Fibroblast of skin of right biceps (primary cell): ENCODE data around the gene CDIPT.
"Not testable (repeated sequence)": the region's sequence is repeated elsewhere in the genome, so short reads cannot be mapped to it uniquely, and the experiment has no call there.

Source experiments
- DNase-seq: peaks from one replicate; pipeline ENCODE4 v3.0.0-alpha.2; 2013

Gene CDIPT

GRCh38 chr16:29857133-29857760 is 5.8 kb downstream of the CDIPT start:
- peak; percentile 28 for DNase-seq

DNA sequence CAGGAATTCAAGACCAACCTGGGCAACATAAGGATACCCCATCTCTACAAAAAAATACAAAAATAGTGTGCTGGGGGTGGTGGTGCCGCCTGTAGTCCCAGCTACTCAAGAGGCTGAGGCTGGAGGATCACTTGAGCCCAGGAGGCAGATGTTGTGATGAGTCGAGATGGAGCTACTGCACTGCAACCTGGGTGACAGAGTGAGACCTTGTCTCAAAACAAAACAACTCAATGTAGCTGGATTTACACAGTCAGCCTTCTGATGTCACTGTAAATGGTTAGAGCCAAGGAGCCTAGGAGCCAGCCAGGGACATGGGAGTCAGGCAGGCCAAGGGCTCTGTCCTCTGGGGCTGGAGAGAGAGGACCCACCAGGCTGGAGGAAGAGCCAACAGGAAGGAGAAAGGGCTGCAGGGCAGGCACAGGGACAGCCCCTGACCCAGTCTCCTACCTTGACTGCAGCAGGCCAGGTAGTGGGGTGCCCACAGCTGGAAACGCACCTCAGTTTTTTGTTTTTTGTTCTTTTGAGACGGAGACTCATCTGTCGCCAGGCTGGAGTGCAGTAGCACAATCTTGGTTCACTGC is 8.4 kb downstream of the CDIPT start:
- no peak for DNase-seq

- DNase-seq, result peak; percentile 79
Measured at GRCh38 chr16:29852654-29853053, 10.4 kb downstream of the CDIPT start.

DNA sequence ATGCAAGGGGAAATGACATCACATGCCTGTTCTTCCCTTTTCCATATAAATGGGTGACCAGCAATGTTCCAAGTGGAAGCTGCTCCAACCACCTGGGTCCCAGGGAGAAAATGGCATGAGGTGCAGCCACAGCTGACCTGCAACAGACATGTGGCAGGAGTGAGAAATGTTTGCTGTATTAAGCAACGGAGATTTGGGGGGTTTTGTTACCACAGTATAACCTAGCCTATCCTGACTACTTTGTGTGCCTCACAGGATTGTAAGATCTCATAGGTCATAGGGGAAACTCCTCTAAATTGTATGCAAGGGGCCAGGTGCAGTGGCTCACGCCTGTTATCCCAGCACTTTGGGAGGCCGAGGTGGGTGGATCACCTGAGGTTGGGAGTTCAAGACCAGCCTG is 12.0 kb downstream of the CDIPT start:
- no peak for DNase-seq

GRCh38 chr16:29849505-29849904 is 13.5 kb downstream of the CDIPT start:
- peak; percentile 16 for DNase-seq

GRCh38 chr16:29848420-29849297 is 14.4 kb downstream of the CDIPT start:
- DNase-seq, result peak; percentile 54

DNA sequence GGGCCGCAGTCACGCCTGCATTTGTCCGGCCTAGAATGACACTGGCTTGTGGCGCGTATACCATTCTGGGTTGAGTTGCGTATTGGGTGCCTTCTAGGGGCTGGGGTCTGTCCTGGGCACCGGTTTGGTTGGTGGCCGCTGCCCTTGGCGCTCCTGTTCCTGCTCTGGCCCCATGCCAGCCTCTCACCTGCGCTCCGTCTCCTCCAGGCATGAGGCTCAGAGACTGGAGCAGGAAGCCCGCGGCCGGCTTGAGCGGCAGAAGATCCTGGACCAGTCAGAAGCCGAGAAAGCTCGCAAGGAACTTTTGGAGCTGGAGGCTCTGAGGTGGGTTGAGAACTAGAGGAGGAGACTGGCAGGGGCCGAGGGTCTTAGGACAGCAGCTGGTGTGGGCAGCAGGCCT is 17.4 kb downstream of the CDIPT start:
- no peak for DNase-seq

DNA sequence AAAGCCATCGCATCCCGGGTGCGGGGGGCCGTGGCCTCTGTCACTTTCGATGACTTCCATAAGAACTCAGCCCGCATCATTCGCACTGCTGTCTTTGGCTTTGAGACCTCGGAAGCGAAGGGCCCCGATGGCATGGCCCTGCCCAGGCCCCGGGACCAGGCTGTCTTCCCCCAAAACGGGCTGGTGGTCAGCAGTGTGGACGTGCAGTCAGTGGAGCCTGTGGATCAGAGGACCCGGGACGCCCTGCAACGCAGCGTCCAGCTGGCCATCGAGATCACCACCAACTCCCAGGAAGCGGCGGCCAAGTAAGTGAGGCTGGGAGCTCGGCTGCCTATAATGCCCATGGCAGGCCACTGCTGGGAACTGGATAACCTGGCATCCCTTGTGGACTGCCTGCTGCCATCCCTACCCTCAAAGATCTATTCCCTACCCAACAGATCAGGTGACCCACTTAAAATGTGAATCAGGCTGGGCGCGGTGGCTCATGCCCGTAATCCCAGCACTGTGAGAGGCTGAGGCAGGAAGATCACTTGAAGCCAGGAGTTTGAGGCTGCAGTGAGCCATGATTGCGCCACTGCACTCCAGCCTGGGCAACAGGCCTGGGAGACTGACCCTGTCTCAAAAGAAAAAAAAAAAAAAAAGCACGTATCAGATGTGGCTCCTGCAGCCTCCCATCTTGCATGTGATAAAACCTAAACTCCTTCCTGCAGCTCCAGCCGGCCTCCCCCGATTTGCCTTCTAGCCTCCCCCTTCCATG is 18.3 kb downstream of the CDIPT start:
- no peak for DNase-seq

GRCh38 chr16:29843931-29844330 is 19.1 kb downstream of the CDIPT start:
- no peak for DNase-seq

DNA sequence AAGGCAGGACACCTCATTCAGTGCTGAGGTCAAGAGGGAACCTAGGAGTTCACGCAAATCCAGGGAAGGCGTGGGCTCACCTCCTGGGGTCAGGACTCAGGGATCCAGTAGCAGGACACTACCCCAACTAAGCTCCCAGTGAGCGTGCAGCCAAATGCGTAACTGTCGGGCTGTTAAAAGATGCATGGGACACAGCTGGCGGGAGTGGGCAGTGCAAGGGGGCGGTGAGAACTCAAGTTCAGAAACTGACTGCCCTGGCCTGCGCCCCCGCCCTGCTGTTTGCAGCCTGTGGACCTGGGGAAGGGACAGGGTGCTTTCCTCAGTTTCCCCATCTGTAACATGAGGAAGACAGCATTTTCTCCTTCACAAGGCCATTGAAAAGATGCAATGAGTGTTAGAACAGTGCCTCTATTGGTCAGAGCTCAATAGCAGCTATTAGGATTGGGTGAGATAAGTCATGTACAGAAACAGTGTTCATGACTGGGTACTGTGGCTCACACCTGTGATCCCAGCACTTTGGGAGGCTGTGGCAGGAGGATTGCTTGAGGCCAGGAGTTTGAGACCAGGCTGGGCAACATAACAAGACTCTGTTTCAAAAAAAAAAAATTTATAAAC is 20.2 kb downstream of the CDIPT start:
- no peak for DNase-seq

DNA sequence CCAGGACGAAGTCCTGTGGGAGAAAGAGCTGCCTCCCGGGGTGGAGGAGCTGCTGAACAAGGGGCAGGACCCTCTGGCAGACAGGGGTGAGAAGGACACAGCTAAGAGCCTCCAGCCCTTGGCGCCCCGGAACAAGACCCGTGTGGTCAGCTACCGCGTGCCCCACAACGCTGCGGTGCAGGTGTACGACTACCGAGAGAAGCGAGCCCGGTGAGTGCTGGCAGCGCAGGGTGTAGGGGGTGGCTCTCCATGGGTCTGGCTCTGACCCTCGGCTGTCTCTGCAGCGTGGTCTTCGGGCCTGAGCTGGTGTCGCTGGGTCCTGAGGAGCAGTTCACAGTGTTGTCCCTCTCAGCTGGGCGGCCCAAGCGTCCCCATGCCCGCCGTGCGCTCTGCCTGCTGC is 21.4 kb downstream of the CDIPT start:
- DNase-seq, result no peak

- no peak for DNase-seq
Measured at GRCh38 chr16:29840240-29840639, 22.8 kb downstream of the CDIPT start.

- no peak for DNase-seq
Measured at GRCh38 chr16:29839822-29840221, 23.2 kb downstream of the CDIPT start.

- no peak for DNase-seq
Measured at GRCh38 chr16:29837841-29838240, 25.2 kb downstream of the CDIPT start.

DNA sequence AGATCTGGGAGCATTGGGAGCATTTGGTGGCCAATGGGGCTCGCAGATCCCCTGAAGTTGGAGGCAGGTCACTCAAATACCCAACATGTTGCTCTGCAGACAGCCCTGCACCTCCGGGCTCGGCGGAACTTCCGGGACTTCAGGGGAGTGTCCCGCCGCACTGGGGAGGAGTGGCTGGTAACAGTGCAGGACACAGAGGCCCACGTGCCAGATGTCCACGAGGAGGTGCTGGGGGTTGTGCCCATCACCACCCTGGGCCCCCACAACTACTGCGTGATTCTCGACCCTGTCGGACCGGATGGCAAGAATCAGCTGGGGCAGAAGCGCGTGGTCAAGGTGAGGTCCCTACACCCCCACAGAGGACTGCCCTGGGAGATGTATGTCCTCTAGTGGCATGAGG is 26.4 kb downstream of the CDIPT start:
- DNase-seq, result no peak

DNA sequence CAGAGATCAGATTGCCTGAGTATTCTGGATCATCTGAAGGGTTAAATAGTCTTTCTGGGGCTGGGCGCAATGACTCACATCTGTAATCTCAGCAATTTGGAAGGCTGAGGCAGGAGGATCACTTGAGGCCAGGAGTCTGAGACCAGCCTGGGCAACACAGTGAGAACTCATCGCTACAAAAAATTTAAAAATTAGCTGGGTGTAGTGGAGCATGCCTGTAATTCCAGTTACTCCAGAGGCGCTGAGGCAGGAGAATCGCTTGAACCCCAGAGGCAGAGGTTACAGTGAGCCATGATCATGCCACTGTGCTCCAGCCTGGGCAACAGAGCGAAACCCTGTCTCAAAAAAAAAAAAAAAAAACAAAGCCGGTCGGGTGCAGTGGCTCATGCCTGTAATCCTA is 27.1 kb downstream of the CDIPT start:
- no peak for DNase-seq

GRCh38 chr16:29834079-29834478 is 28.9 kb downstream of the CDIPT start:
- DNase-seq, result no peak

GRCh38 chr16:29833219-29833618 is 29.8 kb downstream of the CDIPT start:
- DNase-seq, result not testable (repeated sequence)

GRCh38 chr16:29831490-29831889 is 31.5 kb downstream of the CDIPT start:
- no peak for DNase-seq

DNA sequence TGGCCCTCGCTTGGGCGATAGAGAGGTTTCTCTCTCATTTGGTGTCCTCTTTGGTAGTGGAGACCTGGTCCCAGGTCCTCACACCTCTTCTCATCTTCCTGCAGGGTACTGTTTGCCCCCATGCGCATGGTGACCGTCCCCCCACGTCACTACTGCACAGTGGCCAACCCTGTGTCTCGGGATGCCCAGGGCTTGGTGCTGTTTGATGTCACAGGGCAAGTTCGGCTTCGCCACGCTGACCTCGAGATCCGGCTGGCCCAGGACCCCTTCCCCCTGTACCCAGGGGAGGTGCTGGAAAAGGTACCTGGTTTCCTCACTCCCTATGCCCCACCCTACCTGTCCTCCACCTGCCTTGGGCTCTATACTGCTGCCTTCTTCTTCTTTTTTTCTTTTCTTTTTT is 32.3 kb downstream of the CDIPT start:
- no peak for DNase-seq

GRCh38 chr16:29826342-29826695 is 36.7 kb downstream of the CDIPT start:
- DNase-seq, result no peak

DNA sequence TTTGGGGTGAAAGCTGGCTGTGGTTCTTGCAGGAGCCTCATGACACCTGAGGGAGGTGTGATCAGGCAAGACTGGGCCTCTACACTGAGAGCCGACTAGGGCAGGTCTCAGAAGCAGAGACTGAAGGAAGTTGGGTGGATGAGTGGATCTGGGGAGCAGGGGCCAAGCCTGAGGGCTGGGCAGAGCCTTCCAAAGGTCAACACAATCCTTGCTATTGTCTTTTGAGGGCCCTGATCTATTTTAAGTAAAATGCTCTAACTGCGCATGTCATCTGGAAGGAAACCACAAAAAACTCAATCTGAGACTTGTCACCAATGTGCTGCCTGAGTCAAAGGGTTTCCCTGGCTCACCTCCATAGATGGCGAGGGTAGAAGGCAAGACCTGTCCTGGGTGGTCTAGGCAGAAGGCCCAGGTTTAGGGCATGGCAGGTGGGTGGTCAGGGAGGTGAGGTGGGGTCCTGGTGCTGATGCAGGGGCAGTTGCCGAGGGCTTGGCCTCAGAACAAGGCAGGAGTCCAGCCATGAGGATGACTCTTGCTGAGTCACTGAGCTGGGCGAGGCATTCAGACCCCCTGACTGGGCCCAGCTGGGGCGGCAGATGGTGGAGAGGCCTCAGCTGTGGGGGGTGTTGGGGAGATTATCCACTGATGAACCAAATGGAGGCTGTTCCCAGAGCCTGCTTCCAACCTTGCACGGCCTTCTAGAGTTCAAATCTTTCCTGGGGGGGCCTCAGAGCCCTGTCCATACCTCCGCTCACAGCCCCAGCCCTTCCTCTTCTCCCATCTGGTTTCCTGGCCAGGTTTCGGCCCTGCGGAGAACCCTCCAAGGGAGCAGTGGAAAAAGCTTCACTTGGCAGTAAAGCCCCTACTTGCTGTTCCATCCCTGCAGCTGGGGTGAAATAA is 37.6 kb downstream of the CDIPT start:
- DNase-seq, result peak; percentile 85
